CD4-positive, alpha-beta T cell (primary cell): ENCODE data around the gene FSTL5. TPM values are rescaled to one million over a fixed set of nuclear protein-coding genes. Genes with fewer than 3 reads are reported as not detected.

Experiments
- ATAC-seq: fragments of 200-7000 bp; cut with Tn5 transposase; one replicate; pipeline ENCODE4 v1.10.0; 2022; ENCODE audit warnings: mild to moderate bottlenecking; ENCODE audit not compliant: poor library complexity
- CTCF ChIA-PET: fragments of 350-600 bp; sonication (Branson Sonifier 250); formaldehyde crosslinking; loops from one replicate; lab custom pipeline; 2021; ENCODE audit warnings: antibody characterized with exemption, inconsistent platforms; lab: Charles Lee
- POLR2A ChIA-PET: fragments of 350-600 bp; sonication (Branson Sonifier 250); formaldehyde crosslinking; loops from one replicate; lab custom pipeline; 2021; ENCODE audit warnings: antibody characterized with exemption, inconsistent platforms; lab: Charles Lee
- DNase-seq, 14 experiments: peaks; one replicate each; pipeline ENCODE4 v3.0.0-alpha.2; 2013 to 2020; ENCODE audit warnings: mixed read lengths in 2 of 14
- H3K27ac ChIP-seq, 2 donors: one replicate each; pipeline versions ENCODE4 v1.5.1 to v1.7.0; 2013; ENCODE audit warnings: low read length in 2 of 2, low read depth in 1 of 2, mild to moderate bottlenecking in 1 of 2
- H3K27me3 ChIP-seq, 2 experiments: 1 replicate in 1 of 2; 2 replicates in 1 of 2; pipeline versions ENCODE4 v1.6.1 to v1.7.0; 2013; ENCODE audit warnings: low read length in 2 of 2, control low read depth in 1 of 2, mild to moderate bottlenecking in 1 of 2, moderate library complexity in 1 of 2; ENCODE audit not compliant: insufficient read depth in 2 of 2, control insufficient read depth in 1 of 2
- H3K36me3 ChIP-seq: one replicate; pipeline ENCODE4 v1.6.1; 2013; ENCODE audit warnings: low read length, control low read depth; ENCODE audit not compliant: insufficient read depth
- H3K4me1 ChIP-seq: one replicate; pipeline ENCODE4 v1.6.1; 2013; ENCODE audit warnings: low read length, control low read depth; ENCODE audit not compliant: insufficient read depth
- H3K4me3 ChIP-seq: one replicate; pipeline ENCODE4 v1.5.1; 2013; ENCODE audit warnings: mild to moderate bottlenecking, low read length, moderate library complexity
- H3K9me3 ChIP-seq, 2 experiments: 1 replicate in 1 of 2; 2 replicates in 1 of 2; pipeline versions ENCODE4 v1.6.1 to v1.7.0; 2013; ENCODE audit warnings: low read length in 2 of 2, mild to moderate bottlenecking in 2 of 2, control low read depth in 1 of 2, moderate library complexity in 1 of 2; ENCODE audit not compliant: control insufficient read depth in 1 of 2, insufficient read depth in 1 of 2
- H3K27ac Mint-ChIP-seq: one replicate; pipeline ENCODE4 v1.8.0; 2020; ENCODE audit warnings: mixed read lengths
- H3K27me3 Mint-ChIP-seq: one replicate; pipeline ENCODE4 v1.8.0; 2021; ENCODE audit warnings: mixed read lengths
- H3K36me3 Mint-ChIP-seq: one replicate; pipeline ENCODE4 v1.8.0; 2021; ENCODE audit warnings: low read depth, mixed read lengths
- H3K4me1 Mint-ChIP-seq: one replicate; pipeline ENCODE4 v1.8.0; 2021; ENCODE audit warnings: low read depth, mixed read lengths
- H3K4me3 Mint-ChIP-seq: one replicate; pipeline ENCODE4 v1.8.0; 2020; ENCODE audit warnings: mild to moderate bottlenecking, mixed read lengths
- H3K9me3 Mint-ChIP-seq: one replicate; pipeline ENCODE4 v1.8.0; 2020; ENCODE audit warnings: mixed read lengths
- CTCF ChIP-seq: fragments of 200-600 bp; IDR thresholded peaks from one replicate; pipeline ENCODE4 v1.8.0; 2022; ENCODE audit warnings: antibody characterized with exemption, mild to moderate bottlenecking
- intact Hi-C, 2 experiments: fragments of 100-400 bp; cut with DNase I in 1 of 2; cut with micrococcal nuclease in 1 of 2; formaldehyde crosslinking; loops; one replicate each; pipeline versions ENCODE4 v1.15.1 to v1.9.0; 2023 to 2025; cut with DNase I, micrococcal nuclease
- total RNA-seq, 174 experiments: library from RNA in 2 of 174; stranded (reverse) in 2 of 174; gene quantifications; one replicate each; pipeline ENCODE4 v1.2.3 and lab custom pipeline; 2021 to 2026

FSTL5 gene
- total RNA-seq, 2 experiments from 2014 or later, result not detected

GRCh38 chr4:161680146-161680545 lies 483.7 kb downstream of the FSTL5 start:
- ATAC-seq (no peak), DNase-seq (no peak)
- H3K27ac Mint-ChIP-seq, result no peak overlapping the region
- ChIA-PET POLR2A (no interaction called here), CTCF (no interaction called here)
- H3K4me1 Mint-ChIP-seq, result no peaks in the 10 kb centered on the region
- H3K36me3 ChIP-seq, result no peaks in the 10 kb centered on the region
- H3K4me3 ChIP-seq, result no peak overlapping the region
- no peaks in the 10 kb centered on the region for H3K4me1 ChIP-seq
- H3K9me3 Mint-ChIP-seq, result peaks cover 7% of the 10 kb centered on the region
- H3K27ac ChIP-seq, result no peak overlapping the region
- no peak overlapping the region for H3K4me3 Mint-ChIP-seq
- no peaks in the 10 kb centered on the region for H3K36me3 Mint-ChIP-seq
- no peaks in the 10 kb centered on the region for H3K27me3 ChIP-seq
- intact Hi-C loops, result no loop called here
- H3K9me3 ChIP-seq, result no peaks in the 10 kb centered on the region
- no peaks in the 10 kb centered on the region for H3K27me3 Mint-ChIP-seq
- TF ChIP-seq CTCF, result no peak

GRCh38 chr4:161664740-161665139 lies 499.1 kb downstream of the FSTL5 start:
- intact Hi-C loops, result no loop called here
- no peak overlapping the region for H3K27ac Mint-ChIP-seq
- CTCF ChIA-PET, result no interaction called here
- DNase-seq (no peak), ATAC-seq (no peak)
- H3K36me3 ChIP-seq, result no peaks in the 10 kb centered on the region
- H3K36me3 Mint-ChIP-seq, result no peaks in the 10 kb centered on the region
- no peaks in the 10 kb centered on the region for H3K27me3 Mint-ChIP-seq
- H3K4me3 Mint-ChIP-seq, result no peak overlapping the region
- no peaks in the 10 kb centered on the region for H3K27me3 ChIP-seq
- no peaks in the 10 kb centered on the region for H3K4me1 ChIP-seq
- H3K4me3 ChIP-seq, result no peak overlapping the region
- H3K9me3 ChIP-seq, result peaks cover 0 to 7% of the 10 kb centered on the region in 2 experiments
- no peak overlapping the region for H3K27ac ChIP-seq
- POLR2A ChIA-PET, result no interaction called here
- peaks cover 7% of the 10 kb centered on the region for H3K9me3 Mint-ChIP-seq
- H3K4me1 Mint-ChIP-seq, result no peaks in the 10 kb centered on the region
- no peak for TF ChIP-seq CTCF

GRCh38 chr4:161663844-161664243 lies 500.0 kb downstream of the FSTL5 start:
- TF ChIP-seq CTCF, result no peak
- no peak for DNase-seq
- peaks cover 8% of the 10 kb centered on the region for H3K9me3 Mint-ChIP-seq
- ChIA-PET POLR2A (no interaction called here), CTCF (no interaction called here)
- no peaks in the 10 kb centered on the region for H3K27me3 ChIP-seq
- intact Hi-C loops, result no loop called here
- no peak overlapping the region for H3K27ac Mint-ChIP-seq
- no peak overlapping the region for H3K27ac ChIP-seq
- H3K4me3 Mint-ChIP-seq, result no peak overlapping the region
- H3K4me1 ChIP-seq, result no peaks in the 10 kb centered on the region
- H3K4me1 Mint-ChIP-seq, result no peaks in the 10 kb centered on the region
- ATAC-seq, result no peak
- no peak overlapping the region for H3K4me3 ChIP-seq
- H3K27me3 Mint-ChIP-seq, result no peaks in the 10 kb centered on the region
- H3K36me3 Mint-ChIP-seq, result no peaks in the 10 kb centered on the region
- H3K9me3 ChIP-seq, result peaks cover 0 to 7% of the 10 kb centered on the region in 2 experiments
- no peaks in the 10 kb centered on the region for H3K36me3 ChIP-seq
